NB4 (cell line): ENCODE measurements around the gene WDR75.

ENCODE experiments used
- DNase-seq: peaks from one replicate; pipeline ENCODE4 v3.0.0; 2010; ENCODE audit warnings: low read depth
- H3K4me3 ChIP-seq: one replicate; pipeline ENCODE4 v1.5.1; 2011; ENCODE audit warnings: mild to moderate bottlenecking, low read depth, low read length, moderate library complexity
- CTCF ChIP-seq: IDR thresholded peaks from one replicate; pipeline ENCODE4 v1.5.1; 2012; ENCODE audit warnings: low read depth, low read length
- MAX ChIP-seq: IDR thresholded peaks from 2 replicates; pipeline ENCODE4 v1.6.1; 2011; ENCODE audit warnings: low read depth, low read length
- MYC ChIP-seq: IDR thresholded peaks from 2 replicates; pipeline ENCODE4 v1.6.1; 2011; ENCODE audit warnings: low read depth, low read length
- POLR2A ChIP-seq: IDR thresholded peaks from 2 replicates; pipeline ENCODE4 v1.6.1; 2011; ENCODE audit warnings: mild to moderate bottlenecking; ENCODE audit not compliant: insufficient read length; ENCODE audit errors: extremely low read depth

WDR75 gene

GRCh38 chr2:189440947-189441708 is at the start of gene WDR75:
Gene WDR75, plus strand, starts transcription at chr2:189441474. Its CDS starts 19 bp downstream, at chr2:189441493.
- peak within 1 kb of the TSS; percentile 93 for H3K4me3 ChIP-seq
- peak; percentile 95 for DNase-seq
- TF ChIP-seq POLR2A: peak; percentile 82
- peak; percentile 85 for TF ChIP-seq MYC
- TF ChIP-seq MAX: peak; percentile 96
- no peak for TF ChIP-seq CTCF

GRCh38 chr2:189393440-189394111 is 47.7 kb upstream of the WDR75 start:
- no peak for DNase-seq
- TF ChIP-seq MYC (no peak), POLR2A (no peak), MAX (no peak), CTCF (no peak)
- H3K4me3 ChIP-seq: no peak overlapping the region

- no peak overlapping the region for H3K4me3 ChIP-seq
- TF ChIP-seq POLR2A (no peak), CTCF (no peak), MYC (no peak), MAX (no peak)
- no peak for DNase-seq
These were observed 46.7 kb upstream of the WDR75 start for GRCh38 chr2:189394525-189394924.

- TF ChIP-seq CTCF: no peak
- no peak for TF ChIP-seq MYC
- no peak for TF ChIP-seq MAX
- TF ChIP-seq POLR2A: no peak
- DNase-seq: no peak
- no peak overlapping the region for H3K4me3 ChIP-seq
These were observed 38.3 kb upstream of the WDR75 start for GRCh38 chr2:189402932-189403331.

GRCh38 chr2:189406586-189407233 is 34.6 kb upstream of the WDR75 start:
- no peak overlapping the region for H3K4me3 ChIP-seq
- TF ChIP-seq CTCF (no peak), POLR2A (no peak), MYC (no peak), MAX (no peak)
- no peak for DNase-seq
